ENCODE results near the gene LRP5.
"Not testable (repeated sequence)": the region's sequence is repeated elsewhere in the genome, so short reads cannot be mapped to it uniquely, and the experiment has no call there.

Gene LRP5

DNA sequence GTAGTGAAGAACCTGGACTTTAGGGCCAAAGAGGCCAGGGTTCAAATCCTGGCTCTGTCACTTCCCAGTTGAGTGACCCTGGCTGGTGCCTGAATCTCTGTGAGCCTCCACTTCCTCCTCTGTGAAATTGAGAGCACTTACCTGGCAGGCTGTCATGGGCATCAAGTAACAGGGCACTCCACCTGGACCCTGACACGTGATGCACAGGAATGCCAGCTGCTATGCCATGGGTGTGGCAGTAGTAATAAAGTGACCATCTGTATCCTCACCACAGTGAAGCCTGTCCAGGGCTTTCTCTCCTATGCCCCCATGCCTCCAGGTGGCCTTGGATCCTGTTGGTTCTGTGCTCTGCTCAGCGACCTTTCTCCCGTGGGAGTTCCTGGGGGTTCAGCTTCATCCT is 118.4 kb downstream of the LRP5 start:
- CTCF ChIA-PET = interaction anchor here (0.7 to 1.5 kb wide), 2 partner anchors 11 to 29 kb away, joined by 4 read pairs; no protein-coding TSS in a partner anchor
- no peak for DNase-seq (ENCODE audit: low read depth, low spot score)
- H3K4me3 ChIP-seq (ENCODE audit: low read depth, low read length) = no peak overlapping the region
- TF ChIP-seq, protein P1, sequence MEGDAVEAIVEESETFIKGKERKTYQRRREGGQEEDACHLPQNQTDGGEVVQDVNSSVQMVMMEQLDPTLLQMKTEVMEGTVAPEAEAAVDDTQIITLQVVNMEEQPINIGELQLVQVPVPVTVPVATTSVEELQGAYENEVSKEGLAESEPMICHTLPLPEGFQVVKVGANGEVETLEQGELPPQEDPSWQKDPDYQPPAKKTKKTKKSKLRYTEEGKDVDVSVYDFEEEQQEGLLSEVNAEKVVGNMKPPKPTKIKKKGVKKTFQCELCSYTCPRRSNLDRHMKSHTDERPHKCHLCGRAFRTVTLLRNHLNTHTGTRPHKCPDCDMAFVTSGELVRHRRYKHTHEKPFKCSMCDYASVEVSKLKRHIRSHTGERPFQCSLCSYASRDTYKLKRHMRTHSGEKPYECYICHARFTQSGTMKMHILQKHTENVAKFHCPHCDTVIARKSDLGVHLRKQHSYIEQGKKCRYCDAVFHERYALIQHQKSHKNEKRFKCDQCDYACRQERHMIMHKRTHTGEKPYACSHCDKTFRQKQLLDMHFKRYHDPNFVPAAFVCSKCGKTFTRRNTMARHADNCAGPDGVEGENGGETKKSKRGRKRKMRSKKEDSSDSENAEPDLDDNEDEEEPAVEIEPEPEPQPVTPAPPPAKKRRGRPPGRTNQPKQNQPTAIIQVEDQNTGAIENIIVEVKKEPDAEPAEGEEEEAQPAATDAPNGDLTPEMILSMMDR (IDR thresholded peaks at IDR 0.05; ENCODE audit: insufficient read depth, low read length, missing control alignments) = no peak
- POLR2A ChIA-PET = no interaction called here

DNA sequence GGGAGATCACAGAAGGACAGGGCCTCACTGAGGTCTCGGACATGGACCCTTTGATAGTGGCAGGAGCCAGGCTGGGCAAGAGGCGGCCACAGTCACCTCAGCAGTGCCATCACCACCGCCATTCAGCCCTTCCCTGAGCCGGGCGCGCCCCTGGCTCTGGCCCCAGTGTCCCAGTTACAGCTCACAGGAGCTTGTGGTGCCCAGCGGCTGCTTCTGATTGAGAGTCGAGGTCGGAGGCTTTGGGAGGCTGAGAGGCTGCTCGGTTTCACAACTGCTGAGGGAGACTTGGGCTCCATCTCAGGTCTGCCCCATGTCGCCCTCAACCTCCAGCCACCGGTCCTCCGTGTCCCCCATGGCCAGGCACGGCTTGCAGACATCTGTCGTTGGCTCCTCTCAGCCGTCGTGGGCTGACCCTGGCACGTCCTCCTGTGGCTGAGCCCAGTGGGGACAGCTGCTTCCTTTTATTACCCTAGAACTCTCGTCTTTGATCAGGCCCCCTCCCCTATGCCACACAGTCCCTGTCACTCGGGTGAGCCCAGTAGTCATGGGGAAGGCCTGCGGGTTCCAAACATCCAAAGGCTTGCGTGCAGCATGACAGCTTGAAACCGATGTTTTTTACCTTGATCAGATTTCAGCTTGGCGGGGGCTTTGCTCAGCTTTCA is 119.7 kb downstream of the LRP5 start:
- DNase-seq (ENCODE audit: low read depth, low spot score) = no peak
- TF ChIP-seq, protein P1 (IDR thresholded peaks at IDR 0.05; ENCODE audit: insufficient read depth, low read length, missing control alignments) = no peak
- POLR2A ChIA-PET = no interaction called here
- no peak overlapping the region for H3K4me3 ChIP-seq (ENCODE audit: low read depth, low read length)
- CTCF ChIA-PET = interaction anchor here (1.5 kb wide), 1 partner anchor 9 kb away, joined by 4 read pairs; no protein-coding TSS in a partner anchor

DNA sequence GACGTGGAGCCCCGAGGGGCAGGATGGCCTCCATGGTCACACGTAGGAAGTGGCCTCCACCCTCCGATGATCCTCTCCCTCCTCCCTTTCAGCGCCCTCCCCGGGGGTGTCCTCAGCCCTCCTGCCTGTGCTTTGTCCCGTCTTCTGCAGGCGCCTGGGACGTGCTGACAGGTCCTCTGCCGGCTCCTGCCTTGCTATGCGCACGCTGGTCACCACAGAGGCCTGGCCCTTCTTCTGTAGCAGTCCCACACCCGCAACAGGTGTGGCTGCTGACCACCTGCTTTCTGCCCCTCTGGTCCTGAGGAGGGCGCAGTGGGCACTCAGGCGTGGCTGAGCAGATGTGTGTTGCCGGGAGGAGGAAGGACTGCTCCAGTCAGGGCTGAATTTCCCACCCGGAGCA is 120.5 kb downstream of the LRP5 start:
- CTCF ChIA-PET = no interaction called here
- POLR2A ChIA-PET = no interaction called here
- TF ChIP-seq, protein P1 (IDR thresholded peaks at IDR 0.05; ENCODE audit: insufficient read depth, low read length, missing control alignments) = no peak
- no peak overlapping the region for H3K4me3 ChIP-seq (ENCODE audit: low read depth, low read length)
- DNase-seq (ENCODE audit: low read depth, low spot score) = no peak

DNA sequence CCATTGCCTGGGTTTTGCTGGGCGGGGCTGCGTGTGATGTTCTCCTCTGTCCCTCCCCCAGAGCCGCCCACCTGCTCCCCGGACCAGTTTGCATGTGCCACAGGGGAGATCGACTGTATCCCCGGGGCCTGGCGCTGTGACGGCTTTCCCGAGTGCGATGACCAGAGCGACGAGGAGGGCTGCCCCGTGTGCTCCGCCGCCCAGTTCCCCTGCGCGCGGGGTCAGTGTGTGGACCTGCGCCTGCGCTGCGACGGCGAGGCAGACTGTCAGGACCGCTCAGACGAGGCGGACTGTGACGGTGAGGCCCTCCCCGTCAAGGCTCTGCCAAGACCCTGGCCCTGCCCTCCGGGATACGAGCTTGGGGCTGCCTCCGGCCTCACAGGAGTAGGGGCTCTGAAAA is 121.2 kb downstream of the LRP5 start:
- no peak for DNase-seq (ENCODE audit: low read depth, low spot score)
- ChIA-PET POLR2A (no interaction called here), CTCF (no interaction called here)
- TF ChIP-seq, protein P1 (IDR thresholded peaks at IDR 0.05; ENCODE audit: insufficient read depth, low read length, missing control alignments) = no peak
- H3K4me3 ChIP-seq (ENCODE audit: low read depth, low read length) = no peak overlapping the region

DNA sequence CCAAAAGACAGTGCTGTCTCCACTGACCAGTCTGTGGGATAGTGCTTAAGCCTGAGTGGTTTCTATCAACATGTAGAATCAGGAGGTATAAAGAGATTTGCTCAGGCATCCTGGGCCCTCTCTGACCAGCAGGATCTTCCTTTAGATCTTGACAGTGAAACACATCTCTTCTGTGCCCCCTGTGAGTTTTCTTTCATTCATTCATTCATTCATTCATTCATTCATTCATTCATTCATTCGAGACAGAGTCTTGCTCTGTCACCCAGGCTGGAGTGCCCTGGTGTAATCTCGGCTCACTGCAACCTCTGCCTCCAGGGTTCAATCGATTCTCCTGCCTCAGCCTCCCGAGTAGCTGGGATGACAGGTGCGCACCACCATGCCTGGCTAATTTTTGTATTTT is 121.8 kb downstream of the LRP5 start:
- CTCF ChIA-PET; DNase-seq (ENCODE audit: low read depth, low spot score); H3K4me3 ChIP-seq (ENCODE audit: low read depth, low read length); POLR2A ChIA-PET: not testable (repeated sequence)

DNA sequence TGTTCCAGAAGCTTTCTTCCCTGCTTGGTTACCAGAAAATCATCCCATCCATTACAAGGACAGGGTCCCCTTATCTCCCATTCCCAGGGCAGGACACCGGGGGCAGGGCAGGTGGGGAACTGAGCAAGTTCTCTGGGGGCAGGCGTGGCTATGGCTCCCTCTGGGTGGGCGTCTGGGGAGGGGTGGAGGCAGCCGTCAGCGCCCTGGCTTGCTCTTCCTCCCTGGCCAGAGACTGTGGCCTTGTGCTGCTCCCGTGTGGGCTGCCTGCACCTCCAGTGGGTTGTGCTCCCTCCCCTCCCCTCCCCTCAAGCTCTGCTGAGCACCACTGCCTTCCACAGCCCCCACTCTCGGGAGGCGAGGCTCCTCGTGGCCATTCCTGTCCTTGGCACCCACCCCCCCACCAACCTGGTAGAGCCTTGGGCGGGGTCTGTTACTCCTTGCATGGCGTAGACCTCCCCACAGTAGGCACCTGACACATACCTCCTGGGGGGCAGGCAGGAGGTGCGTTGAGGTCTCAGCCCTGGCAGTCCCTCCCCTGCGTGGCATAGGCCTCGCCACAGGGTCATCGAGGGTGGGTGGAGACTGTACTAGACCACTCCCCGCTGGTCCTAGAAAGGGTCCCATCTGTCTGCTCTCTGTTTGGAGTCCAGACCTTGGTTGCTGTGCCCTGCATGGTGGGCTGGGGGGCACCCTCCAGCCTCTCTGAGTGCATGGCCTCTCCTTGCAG is 123.9 kb downstream of the LRP5 start:
- CTCF ChIA-PET = interaction anchor here (0.9 to 2.9 kb wide), 3 partner anchors 12 to 179 kb away, joined by 3 to 12 read pairs (median 3); no protein-coding TSS in a partner anchor
- H3K4me3 ChIP-seq (ENCODE audit: low read depth, low read length) = no peak overlapping the region
- POLR2A ChIA-PET = no interaction called here
- TF ChIP-seq, protein P1 (IDR thresholded peaks at IDR 0.05; ENCODE audit: insufficient read depth, low read length, missing control alignments) = no peak
- DNase-seq (ENCODE audit: low read depth, low spot score) = no peak
